Lung (tissue), 12 donors: Measurements from ENCODE around the gene BMP7. TPM values are rescaled to one million over a fixed set of nuclear protein-coding genes. Genes with fewer than 3 reads are reported as not detected.

Experiments used
- ATAC-seq: fragments of 200-7000 bp; cut with Tn5 transposase; one replicate; pipeline ENCODE4 v1.9.1; 2020; ENCODE audit warnings: moderate number of reproducible peaks; ENCODE audit not compliant: insufficient read depth, low FRiP score
- DNase-seq, 3 donors: peaks; one replicate each; pipeline ENCODE4 v3.0.0-alpha.2; 2013 to 2017
- H3K27ac ChIP-seq, 2 donors: one replicate each; pipeline ENCODE4 v1.5.1; 2013; ENCODE audit warnings: mild to moderate bottlenecking in 2 of 2, moderate library complexity in 2 of 2, control low read depth in 1 of 2, inconsistent platforms in 1 of 2, low read depth in 1 of 2, low read length in 1 of 2
- H3K27me3 ChIP-seq, 3 donors: one replicate each; pipeline ENCODE4 v1.5.1; 2013; ENCODE audit warnings: low read length in 2 of 3; ENCODE audit not compliant: control insufficient read depth in 3 of 3, insufficient read depth in 3 of 3
- H3K36me3 ChIP-seq, 4 donors: one replicate each; pipeline ENCODE4 v1.5.1; 2013; ENCODE audit warnings: low read length in 4 of 4, mild to moderate bottlenecking in 1 of 4, moderate library complexity in 1 of 4; ENCODE audit not compliant: control insufficient read depth in 4 of 4, insufficient read depth in 4 of 4
- H3K4me1 ChIP-seq, 5 donors: one replicate each; pipeline ENCODE4 v1.5.1; 2013; ENCODE audit warnings: low read length in 5 of 5, mild to moderate bottlenecking in 2 of 5, moderate library complexity in 1 of 5; ENCODE audit not compliant: control insufficient read depth in 5 of 5, insufficient read depth in 5 of 5
- H3K4me3 ChIP-seq: one replicate; pipeline ENCODE4 v1.5.1; 2013; ENCODE audit warnings: mild to moderate bottlenecking, control low read depth, moderate library complexity
- H3K9ac ChIP-seq, 2 donors: one replicate each; pipeline ENCODE4 v1.5.1; 2013; ENCODE audit warnings: low read length in 2 of 2, control low read depth in 1 of 2; ENCODE audit not compliant: insufficient read depth in 1 of 2
- H3K9me3 ChIP-seq, 4 donors: one replicate each; pipeline ENCODE4 v1.5.1; 2013; ENCODE audit warnings: low read length in 3 of 4, mild to moderate bottlenecking in 1 of 4, moderate library complexity in 1 of 4; ENCODE audit not compliant: control insufficient read depth in 4 of 4, insufficient read depth in 3 of 4
- CTCF ChIP-seq: IDR thresholded peaks from 2 replicates; pipeline ENCODE4 v1.5.1; 2012; ENCODE audit warnings: mild to moderate bottlenecking; ENCODE audit errors: control extremely low read depth, extremely low read depth
- WGBS, 2 donors: extraction: QIAGEN DNeasy Blood & Tissue Kit; methylation state at CpG; one replicate each; pipeline ENCODE4 v1.1.7; 2013; 5-methylcytosine and 5-hydroxymethylcytosine counted together
- polyA plus RNA-seq, 2 donors: library from polyadenylated mRNA; stranded (reverse); fragments of 200-250 nt; gene quantifications; one replicate each; pipeline ENCODE4 v1.2.1, GENCODE V29; 2013
- total RNA-seq, 2 donors: library from RNA; depleted of rRNA in 1 of 2; stranded (reverse); fragments of >200 nt in 1 of 2; gene quantifications; one replicate each; pipeline ENCODE4 v1.2.1, GENCODE V29; 2014 to 2021
- donor health status: control.
- donor health status: control.
- donor health status: Bipolar disorder and iron deficiency.
- donor health status: healthy.
- donor health status: DM: yes; HTN: yes; CAD: no.

BMP7 gene
- total and polyA plus RNA-seq, 4 donors = 0.67 to 10.3 (median 1.4) TPM

GRCh38 chr20:57180387-57180786 lies 86.1 kb downstream of the BMP7 start:
- Histone ChIP-seq H3K4me1 (no peaks in the 10 kb centered on the region), H3K9ac (no peak overlapping the region), H3K9me3 (no peaks in the 10 kb centered on the region), H3K27ac (no peak overlapping the region), H3K27me3 (no peaks in the 10 kb centered on the region), H3K4me3 (no peak overlapping the region), H3K36me3 (no peaks in the 10 kb centered on the region)
- ATAC-seq (no peak), DNase-seq (no peak)
- no peak for TF ChIP-seq CTCF
- 67 to 73% methylated on average over 10 of the region's 10 CpGs for WGBS, 2 donors

- Histone ChIP-seq H3K9me3 (no peaks in the 10 kb centered on the region), H3K4me3 (no peak overlapping the region), H3K36me3 (no peaks in the 10 kb centered on the region), H3K27me3 (no peaks in the 10 kb centered on the region), H3K4me1 (no peaks in the 10 kb centered on the region), H3K27ac (no peak overlapping the region), H3K9ac (no peak overlapping the region)
- DNase-seq (no peak), ATAC-seq (no peak)
- 60 to 61% methylated on average over 20 of the region's 20 CpGs for WGBS, 2 donors
- TF ChIP-seq CTCF = no peak
Observed at GRCh38 chr20:57179265-57179664, 87.2 kb downstream of the BMP7 start.

DNA sequence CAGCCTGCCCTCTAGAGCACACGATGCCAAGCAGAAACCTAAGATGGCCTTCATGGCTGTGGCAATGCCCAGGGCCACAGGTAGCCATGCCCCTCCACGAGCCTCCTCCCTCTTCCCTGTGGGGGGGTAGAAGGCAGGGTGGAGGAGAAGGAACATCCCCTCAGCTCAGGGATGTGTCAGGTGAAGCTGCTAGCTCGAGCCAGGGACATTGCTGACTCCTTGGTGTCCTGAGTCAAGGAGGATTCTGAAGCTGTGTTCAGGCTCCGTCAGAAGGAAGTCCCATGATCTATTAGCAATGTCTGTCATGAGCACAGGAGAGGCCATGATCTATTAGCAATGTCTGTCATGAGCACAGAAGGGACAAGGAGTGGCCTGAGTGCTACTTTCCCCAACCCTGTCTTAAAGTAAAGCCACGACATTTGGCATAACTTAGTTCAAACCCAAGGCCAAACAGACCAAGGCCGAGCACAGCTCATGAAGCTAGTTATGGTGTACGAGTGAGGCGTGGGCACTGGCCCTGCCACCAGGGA lies 87.8 kb downstream of the BMP7 start:
- H3K9me3 ChIP-seq = no peaks in the 10 kb centered on the region
- no peaks in the 10 kb centered on the region for H3K27me3 ChIP-seq
- DNase-seq (no peak), ATAC-seq (no peak)
- no peak overlapping the region for H3K4me3 ChIP-seq
- H3K4me1 ChIP-seq = no peaks in the 10 kb centered on the region
- H3K36me3 ChIP-seq = no peaks in the 10 kb centered on the region
- H3K9ac ChIP-seq = no peak overlapping the region
- no peak overlapping the region for H3K27ac ChIP-seq
- TF ChIP-seq CTCF = no peak
- 77 to 83% methylated on average over 8 of the region's 8 CpGs for WGBS, 2 donors

- H3K9me3 ChIP-seq = no peaks in the 10 kb centered on the region
- no peak for ATAC-seq
- no peak for TF ChIP-seq CTCF
- no peak overlapping the region for H3K9ac ChIP-seq
- no peaks in the 10 kb centered on the region for H3K4me1 ChIP-seq
- H3K4me3 ChIP-seq = no peak overlapping the region
- H3K27ac ChIP-seq = no peak overlapping the region
- no peaks in the 10 kb centered on the region for H3K27me3 ChIP-seq
- peaks cover 0 to 5% (median 0%) of the 10 kb centered on the region in 4 donors for H3K36me3 ChIP-seq
- DNase-seq = no peak
- WGBS, 2 donors = 87 to 88% methylated on average over 19 of the region's 19 CpGs
Observed at GRCh38 chr20:57177636-57178280, 88.7 kb downstream of the BMP7 start.
